Activated CD4-positive, alpha-beta T cell treated with anti-CD3 and anti-CD28 coated beads for 36 hours (primary cell): Measurements from ENCODE around the gene VILL. TPM values are rescaled to one million over a fixed set of nuclear protein-coding genes. Genes with fewer than 3 reads are reported as not detected.

Experiments
- ATAC-seq: fragments of 200-7000 bp; cut with Tn5 transposase; one replicate; pipeline ENCODE4 v1.10.0; 2021; ENCODE audit warnings: mild to moderate bottlenecking, moderate library complexity
- CTCF ChIA-PET: fragments of 350-600 bp; sonication (Branson Sonifier 250); formaldehyde crosslinking; loops from one replicate; lab custom pipeline; 2021; ENCODE audit warnings: antibody characterized with exemption; lab: Charles Lee
- POLR2A ChIA-PET: fragments of 350-600 bp; sonication (Branson Sonifier 250); formaldehyde crosslinking; loops from one replicate; lab custom pipeline; 2021; ENCODE audit warnings: antibody characterized with exemption, inconsistent platforms; lab: Charles Lee
- DNase-seq: peaks from one replicate; pipeline ENCODE4 v3.0.0-alpha.2; 2020
- H3K27ac Mint-ChIP-seq: one replicate; pipeline ENCODE4 v1.8.0; 2021; ENCODE audit warnings: mixed read lengths
- H3K27me3 Mint-ChIP-seq: one replicate; pipeline ENCODE4 v1.8.0; 2021; ENCODE audit warnings: mixed read lengths
- H3K36me3 Mint-ChIP-seq: one replicate; pipeline ENCODE4 v1.8.0; 2021; ENCODE audit warnings: low read depth, mixed read lengths
- H3K4me1 Mint-ChIP-seq: one replicate; pipeline ENCODE4 v1.8.0; 2021; ENCODE audit warnings: mixed read lengths
- H3K4me3 Mint-ChIP-seq: one replicate; pipeline ENCODE4 v1.8.0; 2021; ENCODE audit warnings: mild to moderate bottlenecking, moderate library complexity, mixed read lengths
- H3K9me3 Mint-ChIP-seq: one replicate; pipeline ENCODE4 v1.8.0; 2021; ENCODE audit warnings: low read depth, mixed read lengths
- intact Hi-C, 2 experiments: fragments of 100-400 bp; cut with DNase I in 1 of 2; cut with micrococcal nuclease in 1 of 2; formaldehyde crosslinking; loops; one replicate each; pipeline versions ENCODE4 v1.14.2 to v1.15.1; 2022 to 2024; cut with DNase I, micrococcal nuclease
- total RNA-seq, 2 experiments: library from RNA; stranded (reverse); gene quantifications; one replicate each; pipeline ENCODE4 v1.2.3, GENCODE V29; 2021

VILL gene
- 10 to 100 TPM in 1 of 2 experiments, 1 to 10 TPM in 1; 9.2 to 12.1 TPM for total RNA-seq

DNA sequence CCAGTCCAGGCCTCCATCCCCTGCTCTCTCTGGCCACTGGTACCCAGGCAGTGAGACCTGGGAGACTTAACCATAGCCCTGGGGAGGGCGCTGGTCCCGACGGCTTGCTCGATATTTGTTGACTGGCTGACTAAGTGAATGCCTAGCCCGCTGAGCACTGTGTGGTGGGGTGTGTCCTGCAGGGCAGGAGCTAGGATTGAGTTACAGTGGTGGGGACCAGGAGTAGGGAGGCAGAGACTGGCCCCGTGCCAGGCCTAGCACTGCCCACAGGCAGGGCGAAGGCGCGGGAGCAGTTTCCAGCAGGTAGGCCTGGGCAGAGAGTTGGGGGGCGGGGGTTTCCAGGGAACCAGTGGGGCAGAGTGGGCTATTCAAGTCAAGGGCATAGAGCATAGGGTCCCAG lies at the start of gene VILL:
Gene VILL (plus strand): TSS at position 260 of the 400 bp plus-strand sequence. CDS start 2,887 bp downstream, outside the sequence.
- CTCF ChIA-PET = no interaction called here
- POLR2A ChIA-PET = no interaction called here
- H3K4me1 Mint-ChIP-seq = peaks cover 21% of the 10 kb centered on the region

DNA sequence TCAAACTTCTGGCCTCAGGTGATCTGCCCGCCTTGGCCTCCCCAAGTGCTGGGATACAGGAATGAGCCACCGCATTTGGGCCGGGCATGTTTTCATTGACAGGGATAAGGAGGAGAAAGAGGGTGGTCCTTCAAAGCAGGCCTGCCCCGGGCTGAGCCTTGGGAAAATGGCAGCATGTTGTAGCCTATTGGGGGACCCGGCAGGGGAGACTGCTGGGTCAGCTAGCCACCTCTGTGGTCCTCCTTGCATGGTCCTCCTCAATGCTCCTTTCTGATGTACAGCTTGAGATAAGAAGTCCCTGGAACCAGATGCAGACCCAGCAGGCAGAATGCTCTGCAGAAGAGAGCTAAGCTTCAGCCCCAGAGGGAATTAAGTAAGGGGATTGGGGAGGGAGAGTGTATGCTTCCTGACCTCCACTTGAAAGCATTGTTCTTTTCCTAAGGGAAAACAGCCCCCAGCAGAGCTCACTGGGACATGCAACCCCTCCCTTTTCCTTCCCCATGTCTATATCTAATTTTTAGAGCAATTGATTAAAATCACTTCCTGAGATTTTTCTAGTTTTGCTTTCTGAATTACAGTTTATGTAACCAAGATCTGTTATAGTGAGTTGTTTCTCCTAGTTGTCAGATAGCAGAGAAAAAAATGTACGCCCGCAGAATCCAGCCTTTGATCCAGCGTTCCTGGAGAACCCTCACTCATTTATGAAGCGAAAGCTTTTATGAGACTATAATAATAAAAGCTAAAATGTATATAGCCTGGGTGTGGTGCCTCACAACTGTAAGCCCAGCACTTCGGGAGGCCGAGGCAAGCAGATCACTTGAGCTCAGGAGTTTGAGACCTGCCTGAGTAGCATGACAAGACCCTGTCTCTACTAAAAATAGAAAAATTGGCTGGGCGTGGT lies 48.7 kb upstream of the VILL start:
- CTCF ChIA-PET = no interaction called here
- no peaks in the 10 kb centered on the region for H3K4me1 Mint-ChIP-seq
- H3K27me3 Mint-ChIP-seq = no peaks in the 10 kb centered on the region
- POLR2A ChIA-PET = no interaction called here
- H3K9me3 Mint-ChIP-seq = no peaks in the 10 kb centered on the region
- ATAC-seq (no peak), DNase-seq (no peak)
- intact Hi-C loops = no loop called here
- no peak overlapping the region for H3K4me3 Mint-ChIP-seq
- no peak overlapping the region for H3K27ac Mint-ChIP-seq
- H3K36me3 Mint-ChIP-seq = no peaks in the 10 kb centered on the region

More for the DNA sequence above, at the start of gene VILL:
- H3K27me3 Mint-ChIP-seq = no peaks in the 10 kb centered on the region
- peaks cover under 1% of the 10 kb centered on the region for H3K36me3 Mint-ChIP-seq
- DNase-seq = no peak
- H3K4me3 Mint-ChIP-seq = no peak within 1 kb of the TSS
- intact Hi-C loops = no loop called here
- H3K27ac Mint-ChIP-seq = no peak within 1 kb of the TSS
- no peaks in the 10 kb centered on the region for H3K9me3 Mint-ChIP-seq
- no peak for ATAC-seq

DNA sequence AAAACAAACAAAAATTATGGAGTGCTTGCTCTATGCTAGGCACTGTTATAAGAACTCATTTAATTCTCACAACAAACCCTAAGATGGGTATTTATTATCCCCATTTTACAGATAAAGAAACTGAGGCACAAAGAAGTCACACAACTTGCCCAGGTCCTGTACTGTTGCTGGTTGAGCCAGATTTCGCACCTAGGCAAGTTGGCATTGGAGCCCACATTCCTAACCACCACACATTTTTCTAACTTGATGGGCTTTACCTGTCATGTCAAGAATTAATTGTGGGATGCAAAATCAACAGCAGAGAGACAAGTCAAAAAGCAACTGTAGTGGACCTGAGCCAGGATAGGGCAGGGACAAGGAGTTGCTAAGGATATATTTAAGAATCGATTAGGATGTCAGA lies 47.9 kb upstream of the VILL start:
- Mint-ChIP-seq H3K36me3 (no peaks in the 10 kb centered on the region), H3K27me3 (no peaks in the 10 kb centered on the region), H3K4me1 (no peaks in the 10 kb centered on the region), H3K27ac (no peak overlapping the region), H3K9me3 (no peaks in the 10 kb centered on the region), H3K4me3 (no peak overlapping the region)
- POLR2A ChIA-PET = no interaction called here
- ATAC-seq (no peak), DNase-seq (no peak)
- intact Hi-C loops = no loop called here
- CTCF ChIA-PET = no interaction called here

DNA sequence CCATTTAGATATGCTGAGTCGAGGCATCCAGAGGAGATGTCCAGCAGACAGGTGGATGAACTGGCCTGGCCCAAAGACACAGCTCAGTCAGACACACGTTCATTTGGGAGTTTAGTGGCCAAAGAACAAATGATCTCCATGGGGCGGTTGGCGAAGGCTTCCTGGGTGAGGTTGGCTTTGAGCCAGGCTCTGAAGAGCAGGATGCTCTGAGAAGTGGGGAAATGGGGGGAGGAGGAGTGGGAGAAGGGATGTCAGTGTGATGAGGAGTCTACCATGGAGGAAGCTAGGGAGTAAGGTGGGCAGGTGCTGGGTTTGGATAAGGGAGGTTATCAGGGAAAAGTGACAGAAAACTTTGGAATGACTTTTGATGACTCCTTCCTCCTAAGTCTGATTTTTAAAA lies 47.5 kb upstream of the VILL start:
- DNase-seq = no peak
- Mint-ChIP-seq H3K27me3 (no peaks in the 10 kb centered on the region), H3K4me3 (no peak overlapping the region), H3K9me3 (no peaks in the 10 kb centered on the region), H3K36me3 (no peaks in the 10 kb centered on the region), H3K27ac (no peak overlapping the region), H3K4me1 (no peaks in the 10 kb centered on the region)
- ChIA-PET POLR2A (no interaction called here), CTCF (interaction anchor here (0.6 kb wide), 1 partner anchor 8 kb away, joined by 3 read pairs; no protein-coding TSS in a partner anchor)
- intact Hi-C loops = no loop called here
- no peak for ATAC-seq

DNA sequence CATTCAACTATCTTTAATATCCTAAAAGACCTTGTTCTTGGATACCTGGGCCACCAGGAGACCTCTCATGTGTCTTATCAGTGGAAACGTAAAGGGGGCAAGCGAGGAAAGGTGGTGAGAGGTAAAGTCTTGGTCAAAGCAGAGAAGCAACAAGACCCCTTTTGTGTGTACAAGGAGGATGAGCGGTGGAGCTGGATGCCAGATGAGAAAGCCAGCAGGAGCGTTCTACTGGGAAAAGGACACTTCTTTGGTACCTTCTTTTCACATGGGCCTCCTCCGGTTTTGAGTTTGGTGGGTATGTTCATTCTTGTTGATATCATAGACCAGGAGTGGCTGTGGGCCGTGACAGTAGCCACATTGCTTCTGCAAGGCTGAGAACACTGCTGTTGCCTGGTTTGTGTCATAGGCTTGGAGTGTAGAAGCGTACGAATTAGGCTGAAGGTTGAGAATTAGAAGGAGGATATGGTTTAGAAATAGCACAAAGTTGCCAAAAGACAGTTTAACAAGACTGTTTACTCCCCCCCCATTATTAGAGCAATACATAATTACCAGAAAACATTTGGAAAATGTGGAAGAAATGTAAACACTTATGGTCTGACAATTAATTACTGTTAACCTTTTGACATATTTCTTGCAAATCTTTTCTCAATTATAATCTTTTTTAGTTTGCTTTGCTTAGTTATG lies 46.8 kb upstream of the VILL start:
- no peak for DNase-seq
- POLR2A ChIA-PET = no interaction called here
- no peaks in the 10 kb centered on the region for H3K36me3 Mint-ChIP-seq
- no peak overlapping the region for H3K27ac Mint-ChIP-seq
- H3K4me3 Mint-ChIP-seq = no peak overlapping the region
- CTCF ChIA-PET = interaction anchor here (0.6 kb wide), 1 partner anchor 9 kb away, joined by 3 read pairs; no protein-coding TSS in a partner anchor
- no peaks in the 10 kb centered on the region for H3K27me3 Mint-ChIP-seq
- H3K4me1 Mint-ChIP-seq = no peaks in the 10 kb centered on the region
- intact Hi-C loops = no loop called here
- ATAC-seq = no peak
- no peaks in the 10 kb centered on the region for H3K9me3 Mint-ChIP-seq

DNA sequence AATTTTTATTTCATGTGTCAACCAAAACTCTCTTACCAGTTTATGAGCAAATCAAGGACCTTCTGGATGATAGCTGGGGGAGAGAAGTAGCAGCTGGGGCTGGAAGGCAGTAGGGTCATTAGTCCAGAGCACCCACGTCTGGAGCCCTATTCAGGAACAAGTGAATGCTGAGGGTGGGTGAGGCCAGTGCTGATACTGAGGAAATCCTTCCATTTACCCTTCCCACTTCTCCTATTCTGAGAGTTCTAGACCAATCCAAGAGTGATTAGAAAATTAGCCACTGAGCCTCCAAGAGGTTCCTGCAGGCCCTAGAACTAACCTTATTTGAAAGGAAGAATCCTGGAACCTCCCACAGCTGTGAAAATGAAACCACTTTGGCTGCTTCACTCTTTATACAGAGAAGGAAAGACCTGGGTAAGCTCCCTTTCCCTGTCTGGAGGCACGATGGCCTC lies 46.2 kb upstream of the VILL start:
- Mint-ChIP-seq H3K36me3 (no peaks in the 10 kb centered on the region), H3K4me1 (no peaks in the 10 kb centered on the region), H3K4me3 (no peak overlapping the region), H3K9me3 (no peaks in the 10 kb centered on the region), H3K27me3 (no peaks in the 10 kb centered on the region), H3K27ac (no peak overlapping the region)
- POLR2A ChIA-PET = no interaction called here
- DNase-seq = no peak
- intact Hi-C loops = no loop called here
- ATAC-seq = no peak
- CTCF ChIA-PET = interaction anchor here (0.8 kb wide), 1 partner anchor 30 kb away, joined by 3 read pairs; no protein-coding TSS in a partner anchor

DNA sequence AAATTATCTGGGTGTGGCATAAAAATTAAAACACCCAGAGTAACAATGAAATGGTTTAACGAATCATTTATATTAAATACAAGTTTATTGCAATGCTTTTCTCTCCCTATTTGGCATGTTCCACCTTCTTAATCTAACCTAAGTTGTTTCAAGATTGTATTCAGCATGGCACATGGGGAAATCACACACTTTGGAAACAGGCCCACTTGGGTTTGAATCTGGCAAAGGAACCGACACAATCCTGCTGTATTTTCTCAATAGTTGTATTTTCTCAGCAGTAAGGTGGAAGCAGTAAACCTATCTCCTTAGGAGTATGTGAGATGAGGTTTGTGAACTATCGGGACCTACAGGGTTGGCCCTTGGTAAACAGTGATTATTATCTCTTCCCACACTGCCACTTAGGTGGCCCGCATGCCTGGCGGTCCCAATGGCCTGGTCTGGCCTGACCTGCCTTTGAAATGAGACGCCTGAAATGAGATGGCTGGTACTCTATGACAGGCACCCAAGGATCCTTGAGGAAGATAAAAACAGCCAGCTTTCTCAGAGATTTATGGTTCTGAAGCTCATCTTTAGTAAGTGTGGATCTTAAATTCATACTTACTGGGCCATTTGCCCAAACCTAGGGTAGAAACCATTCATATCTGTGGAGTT lies 45.3 kb upstream of the VILL start:
- ChIA-PET CTCF (interaction anchor here (0.7 to 1.2 kb wide), 4 partner anchors 20 to 58 kb away, joined by 3 read pairs; no protein-coding TSS in a partner anchor), POLR2A (no interaction called here)
- Mint-ChIP-seq H3K27me3 (no peaks in the 10 kb centered on the region), H3K4me1 (no peaks in the 10 kb centered on the region), H3K36me3 (no peaks in the 10 kb centered on the region), H3K27ac (no peak overlapping the region), H3K4me3 (no peak overlapping the region), H3K9me3 (no peaks in the 10 kb centered on the region)
- no peak for DNase-seq
- intact Hi-C loops = no loop called here
- ATAC-seq = no peak

DNA sequence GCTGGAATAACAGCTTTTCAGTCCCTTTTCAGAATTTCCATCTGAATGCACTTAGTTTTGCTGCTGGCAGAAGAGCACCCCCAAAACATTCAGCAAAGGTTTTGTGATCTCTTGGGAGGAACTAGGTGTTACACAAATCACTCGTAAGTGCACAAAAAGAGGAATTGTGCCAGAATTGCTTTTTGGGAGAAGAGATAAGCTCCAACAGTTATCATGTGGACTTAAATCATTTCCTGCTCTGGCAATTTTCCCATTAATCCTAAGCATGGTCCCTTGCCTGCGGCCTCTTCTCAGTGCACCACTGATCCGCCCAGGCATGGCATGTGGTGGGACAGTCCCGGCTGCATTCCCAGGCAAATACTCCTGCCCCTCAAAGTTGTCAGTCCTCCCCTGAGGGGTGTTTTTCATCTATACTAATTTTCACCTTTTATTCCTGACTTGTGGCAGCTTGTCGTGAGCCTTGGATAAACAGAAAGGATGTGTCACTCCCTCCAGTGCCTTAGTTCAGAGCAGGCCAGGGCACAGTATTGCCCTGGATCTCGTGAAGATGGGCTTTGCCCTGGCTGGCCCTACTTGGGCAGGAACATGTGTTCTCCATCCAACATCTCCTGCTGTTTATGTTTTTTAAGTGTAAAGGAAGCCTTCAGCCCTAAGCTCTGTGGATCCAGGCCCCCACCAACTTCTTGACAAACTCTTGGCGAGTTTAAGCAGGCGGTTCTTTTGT lies 44.6 kb upstream of the VILL start:
- intact Hi-C loops = no loop called here
- ATAC-seq = no peak
- Mint-ChIP-seq H3K27me3 (no peaks in the 10 kb centered on the region), H3K36me3 (no peaks in the 10 kb centered on the region), H3K27ac (no peak overlapping the region), H3K4me3 (no peak overlapping the region), H3K4me1 (no peaks in the 10 kb centered on the region), H3K9me3 (no peaks in the 10 kb centered on the region)
- ChIA-PET CTCF (interaction anchor here (0.7 to 1.2 kb wide), 4 partner anchors 11 to 58 kb away, joined by 3 to 5 read pairs (median 3); no protein-coding TSS in a partner anchor), POLR2A (no interaction called here)
- DNase-seq = no peak

DNA sequence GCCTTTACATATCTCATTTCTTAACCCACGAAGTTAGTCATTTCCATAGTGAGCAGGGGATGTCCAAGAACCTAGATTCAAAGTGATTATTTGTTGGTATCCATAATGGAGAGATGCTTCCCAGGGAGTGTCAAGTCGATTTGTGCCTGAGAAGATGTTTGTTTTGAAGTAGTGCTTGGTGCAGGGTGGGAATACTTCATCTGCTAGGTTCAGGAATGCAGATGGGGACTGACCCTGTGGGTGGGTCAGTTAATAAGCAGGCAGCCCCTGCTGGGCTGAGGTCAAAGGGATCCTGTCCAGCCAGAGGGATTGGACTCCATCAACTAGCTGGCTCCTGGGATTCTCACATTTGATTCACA lies 44.1 kb upstream of the VILL start:
- ChIA-PET CTCF (interaction anchor here (0.7 to 0.9 kb wide), 3 partner anchors 10 to 21 kb away, joined by 3 to 5 read pairs (median 4); no protein-coding TSS in a partner anchor), POLR2A (no interaction called here)
- H3K36me3 Mint-ChIP-seq = no peaks in the 10 kb centered on the region
- no peaks in the 10 kb centered on the region for H3K9me3 Mint-ChIP-seq
- intact Hi-C loops = no loop called here
- H3K27ac Mint-ChIP-seq = no peak overlapping the region
- ATAC-seq (no peak), DNase-seq (no peak)
- H3K4me3 Mint-ChIP-seq = no peak overlapping the region
- no peaks in the 10 kb centered on the region for H3K27me3 Mint-ChIP-seq
- no peaks in the 10 kb centered on the region for H3K4me1 Mint-ChIP-seq

DNA sequence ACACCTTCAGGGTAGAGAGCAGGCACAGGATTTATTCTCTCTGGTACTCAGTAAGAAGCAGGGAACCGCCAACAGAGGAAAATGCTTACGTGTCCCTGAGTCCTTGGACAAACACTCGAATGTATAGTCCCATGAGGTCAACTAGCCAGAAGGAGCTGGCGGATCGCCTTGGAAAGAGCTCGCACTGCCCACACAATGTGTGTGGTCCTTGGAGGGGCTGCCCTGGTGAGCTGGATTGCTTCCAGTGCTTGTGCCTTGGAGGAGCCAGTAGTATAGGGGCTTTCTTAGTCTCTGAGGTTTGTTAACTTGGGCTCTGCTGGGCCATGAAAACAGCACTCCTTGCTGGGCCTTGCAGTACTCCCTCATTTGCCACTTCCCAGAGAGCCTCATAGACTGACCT lies 40.7 kb upstream of the VILL start:
- H3K27me3 Mint-ChIP-seq = no peaks in the 10 kb centered on the region
- no peaks in the 10 kb centered on the region for H3K9me3 Mint-ChIP-seq
- ATAC-seq = no peak
- CTCF ChIA-PET = interaction anchor here (0.5 to 1.6 kb wide), 3 partner anchors 18 to 98 kb away, joined by 3 to 4 read pairs (median 3); no protein-coding TSS in a partner anchor
- no peaks in the 10 kb centered on the region for H3K4me1 Mint-ChIP-seq
- H3K4me3 Mint-ChIP-seq = no peak overlapping the region
- no peak for DNase-seq
- H3K36me3 Mint-ChIP-seq = no peaks in the 10 kb centered on the region
- no peak overlapping the region for H3K27ac Mint-ChIP-seq
- intact Hi-C loops = no loop called here
- POLR2A ChIA-PET = no interaction called here

DNA sequence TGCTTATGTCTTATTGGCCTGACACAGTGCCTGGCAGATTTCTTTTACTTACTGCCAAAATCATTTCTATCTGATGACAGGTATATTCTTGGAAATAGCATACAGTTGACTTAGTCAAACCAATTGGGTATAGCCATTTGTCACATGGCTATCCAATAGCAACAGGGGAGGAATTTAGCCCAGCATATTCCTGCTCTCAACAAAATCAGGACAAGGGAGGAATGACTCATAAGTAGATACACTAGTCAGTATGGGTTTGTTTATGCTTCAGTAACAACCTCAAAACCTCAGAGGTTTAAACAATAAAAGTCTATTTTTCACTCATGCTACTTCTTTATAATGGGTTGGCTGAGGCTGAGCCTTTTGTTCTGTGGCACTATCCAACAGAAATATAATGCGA lies 38.0 kb upstream of the VILL start:
- ChIA-PET POLR2A (no interaction called here), CTCF (interaction anchor here (0.6 kb wide), 1 partner anchor 173 kb away, joined by 3 read pairs; no protein-coding TSS in a partner anchor)
- no peak for DNase-seq
- Mint-ChIP-seq H3K27me3 (no peaks in the 10 kb centered on the region), H3K9me3 (no peaks in the 10 kb centered on the region), H3K4me1 (peaks cover 20% of the 10 kb centered on the region), H3K27ac (no peak overlapping the region), H3K4me3 (no peak overlapping the region), H3K36me3 (no peaks in the 10 kb centered on the region)
- intact Hi-C loops = no loop called here
- ATAC-seq = peak; percentile 16
